Left hindlimb (tissue), 1 donor: ENCODE data around the gene ST8SIA2.

ENCODE experiments used
- DNase-seq: peaks from one replicate; pipeline ENCODE4 v3.0.0-alpha.2; 2018

The ST8SIA2 gene

GRCh38 chr15:92499731-92500530 lies 106.2 kb downstream of the ST8SIA2 start:
- no peak for DNase-seq

- DNase-seq, result no peak
These were observed 108.7 kb downstream of the ST8SIA2 start for GRCh38 chr15:92502336-92502735.

- DNase-seq, result no peak
These were observed 109.5 kb downstream of the ST8SIA2 start for GRCh38 chr15:92502930-92503857.

- DNase-seq, result no peak
These were observed 110.2 kb downstream of the ST8SIA2 start for GRCh38 chr15:92503889-92504288.

- no peak for DNase-seq
These were observed 111.9 kb downstream of the ST8SIA2 start for GRCh38 chr15:92505611-92506010.

GRCh38 chr15:92506506-92506905 lies 112.8 kb downstream of the ST8SIA2 start:
- no peak for DNase-seq

GRCh38 chr15:92510163-92510882 lies 116.6 kb downstream of the ST8SIA2 start:
- no peak for DNase-seq
